NOMO-1 treated with DMSO at 0.1 percent for 48 hours (cell line): ENCODE measurements around the gene ATR.
"Not testable (repeated sequence)": the region's sequence is repeated elsewhere in the genome, so short reads cannot be mapped to it uniquely, and the experiment has no call there.

Experiments
- DNase-seq: peaks from one replicate; lab custom pipeline; 2025; ENCODE audit not compliant: unreplicated experiment; lab: John Stamatoyannopoulos, UW

The ATR gene

DNA sequence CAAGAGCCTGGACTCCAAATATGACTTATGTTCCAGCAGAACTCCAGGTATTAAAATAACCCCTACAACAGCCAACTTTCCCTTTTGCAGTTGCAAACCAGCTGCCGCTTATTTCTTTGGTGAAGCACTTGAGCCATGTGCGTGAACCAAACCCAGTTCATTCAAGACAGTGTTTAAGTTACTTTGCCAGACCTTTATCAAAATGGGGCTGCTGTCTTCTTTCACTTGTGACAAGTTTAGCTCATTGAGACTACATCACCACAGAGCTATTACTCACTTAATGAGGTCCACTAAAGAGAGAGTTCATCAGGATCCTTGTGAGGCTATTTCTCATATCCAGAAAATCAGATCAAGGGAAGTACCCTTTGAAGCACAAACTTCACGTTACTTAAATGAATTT is 128.3 kb downstream of the ATR start:
- no peak for DNase-seq

DNA sequence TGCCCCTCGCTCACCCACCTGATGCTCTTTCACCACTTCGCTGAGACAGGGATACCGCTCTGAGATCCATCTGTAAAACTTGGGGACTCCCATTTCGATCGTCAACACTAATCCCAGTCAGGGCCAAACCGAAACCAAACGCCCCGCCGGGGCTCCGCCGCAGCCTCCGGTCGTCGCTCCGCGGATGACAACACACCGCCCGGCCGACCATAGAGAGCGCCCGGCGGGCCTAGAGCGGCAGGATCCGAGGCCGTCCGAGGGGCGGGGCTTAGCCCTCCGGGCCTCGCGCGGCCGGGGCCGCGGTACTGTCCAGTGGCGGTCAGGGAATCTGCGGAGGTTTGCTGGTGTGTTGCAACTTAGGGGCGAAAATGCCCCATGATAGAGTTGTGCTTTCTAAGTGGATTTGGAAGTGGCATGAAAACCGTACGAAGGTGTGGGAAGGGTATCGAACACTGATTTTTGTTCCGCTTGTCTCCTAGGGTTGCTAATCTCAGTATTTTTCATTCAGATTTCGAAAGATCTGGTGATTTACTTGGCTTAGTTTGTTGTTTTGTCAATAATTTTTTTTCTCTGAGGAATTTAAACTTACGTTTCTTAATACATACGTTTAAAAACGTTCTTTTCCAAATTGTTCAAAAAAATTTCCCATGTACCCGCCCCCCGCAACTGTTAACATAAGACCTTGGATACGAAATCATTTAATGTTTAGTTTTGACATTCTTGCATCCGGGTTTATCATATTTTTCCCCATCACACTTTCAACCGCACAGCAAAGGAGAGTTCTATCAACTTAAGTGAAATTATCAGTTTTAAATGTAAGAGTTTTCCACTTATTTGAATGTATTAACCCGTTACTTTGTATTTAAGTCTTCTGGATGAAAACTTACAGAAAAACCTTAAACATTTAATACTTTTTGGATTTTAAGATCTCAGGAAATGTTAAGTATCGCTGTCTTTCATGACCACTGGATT is 130.4 kb downstream of the ATR start, which contains the start of gene XRN1:
XRN1 (minus strand) TSS at position 186 of the 972 bp plus-strand sequence; CDS start at position 93, 93 bp downstream.
- peak; percentile 90 for DNase-seq

DNA sequence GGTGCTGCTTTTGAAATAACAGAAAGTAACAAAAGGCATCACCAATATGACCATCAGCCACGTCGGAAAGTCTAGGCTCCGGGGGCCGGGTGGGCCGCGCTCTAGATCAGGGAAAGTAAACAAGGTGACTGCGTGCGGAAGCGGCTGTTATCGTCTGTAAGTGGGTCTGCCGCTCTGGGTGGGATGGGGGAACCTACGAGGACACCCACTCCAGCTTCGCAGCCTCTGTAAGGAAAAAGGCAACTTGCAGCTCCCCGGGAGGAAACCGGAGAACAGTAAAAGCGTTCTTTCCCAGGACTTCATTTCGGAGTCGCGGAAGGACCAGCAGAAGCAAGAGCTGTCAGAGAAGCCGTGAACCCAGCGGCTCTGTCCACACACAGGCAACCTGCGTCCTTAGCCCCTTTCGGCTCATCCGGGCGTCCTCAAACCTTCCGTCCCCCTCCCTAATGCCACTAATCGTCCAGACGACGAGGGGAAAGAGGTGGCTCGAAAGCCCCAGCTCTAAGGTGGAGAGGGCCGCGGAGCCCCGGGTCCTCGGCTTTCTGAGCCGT is 131.2 kb downstream of the ATR start:
- DNase-seq, result peak; percentile 51

DNA sequence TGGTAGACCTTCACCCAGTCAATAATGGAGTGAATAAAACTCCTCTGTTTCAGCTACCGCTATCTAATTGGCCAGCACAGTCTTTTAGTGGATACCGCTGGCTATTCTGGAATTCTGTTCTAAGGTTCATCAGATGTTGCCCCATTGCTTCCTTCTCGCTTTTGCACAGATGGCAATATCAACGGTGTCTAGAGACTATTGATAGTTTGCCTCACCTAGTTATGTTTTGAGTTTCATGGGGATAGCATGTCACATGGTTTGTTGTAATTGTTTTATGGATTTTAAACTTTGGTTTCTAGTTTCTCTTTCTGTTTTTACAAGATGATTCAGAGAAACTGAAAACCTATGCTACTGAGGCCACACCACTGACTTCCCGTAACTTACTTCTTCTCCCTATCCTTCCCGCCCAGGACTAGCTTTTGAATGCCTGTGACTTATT is 132.7 kb downstream of the ATR start:
- DNase-seq, result peak; percentile 56

DNA sequence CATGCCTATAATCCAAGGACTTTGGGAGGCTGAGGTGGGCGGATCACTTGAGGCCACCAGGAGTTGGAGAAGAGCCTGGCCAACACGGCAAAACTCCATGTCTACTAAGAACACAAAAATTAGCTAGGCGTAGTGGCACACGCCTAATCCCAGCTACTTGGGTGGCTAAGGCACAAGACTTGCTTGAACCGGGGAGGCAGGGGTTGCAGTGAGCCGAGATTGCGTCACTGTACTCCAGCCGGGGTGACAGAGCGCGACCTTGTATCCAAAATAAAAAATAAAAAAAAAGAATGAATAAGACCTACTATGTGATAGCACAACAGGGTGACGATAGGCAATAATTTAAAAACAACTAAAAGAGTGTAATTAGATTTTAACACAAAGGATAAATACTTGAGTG is 134.2 kb downstream of the ATR start:
- DNase-seq, result no peak

DNA sequence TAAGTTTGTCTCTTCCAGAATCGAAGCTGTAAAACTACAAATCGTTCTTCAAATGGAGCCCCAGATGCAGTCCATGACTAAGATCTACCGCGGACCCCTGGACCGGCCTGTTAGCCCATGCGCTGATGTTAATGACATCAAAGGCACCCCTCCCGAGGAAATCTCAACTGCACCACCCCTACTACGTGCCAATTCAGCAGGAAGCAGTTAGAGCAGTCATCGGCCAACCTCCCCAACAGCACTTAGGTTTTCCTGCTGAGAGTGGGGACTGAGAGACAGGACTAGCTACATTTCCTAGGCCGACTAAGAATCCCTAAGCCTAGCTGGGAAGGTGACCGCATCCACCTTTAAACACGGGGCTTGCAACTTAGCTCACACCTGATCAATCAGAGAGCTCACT is 135.5 kb downstream of the ATR start:
- not testable (repeated sequence) for DNase-seq

DNA sequence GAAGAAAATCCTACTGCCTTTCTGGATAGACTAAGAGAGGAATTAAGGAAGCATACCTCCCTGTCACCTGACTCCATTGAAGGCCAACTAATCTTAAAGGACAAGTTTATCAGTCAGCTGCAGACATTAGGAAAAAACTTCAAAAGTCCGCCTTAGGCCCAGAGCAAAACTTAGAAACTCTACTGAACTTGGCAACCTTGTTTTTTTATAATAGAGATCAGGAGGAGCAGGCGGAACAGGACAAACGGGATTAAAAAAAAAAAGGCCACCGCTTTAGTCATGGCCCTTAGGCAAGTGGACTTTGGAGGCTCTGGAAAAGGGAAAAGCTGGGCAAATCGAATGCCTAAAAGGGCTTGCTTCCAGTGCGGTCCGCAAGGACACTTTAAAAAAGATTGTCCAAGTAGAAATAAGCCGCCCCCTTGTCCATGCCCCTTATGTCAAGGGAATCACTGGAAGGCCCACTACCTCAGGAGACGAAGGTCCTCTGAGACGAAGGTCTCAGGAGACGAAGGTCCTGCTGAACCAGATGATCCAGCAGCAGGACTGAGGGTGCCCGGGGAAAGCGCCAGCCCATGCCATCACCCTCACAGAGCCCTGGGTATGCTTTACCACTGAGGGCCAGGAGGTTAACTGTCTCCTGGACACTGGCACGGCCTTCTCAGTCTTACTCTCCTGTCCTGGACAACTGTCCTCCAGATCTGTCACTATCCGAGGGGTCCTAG is 138.9 kb downstream of the ATR start:
- not testable (repeated sequence) for DNase-seq

DNA sequence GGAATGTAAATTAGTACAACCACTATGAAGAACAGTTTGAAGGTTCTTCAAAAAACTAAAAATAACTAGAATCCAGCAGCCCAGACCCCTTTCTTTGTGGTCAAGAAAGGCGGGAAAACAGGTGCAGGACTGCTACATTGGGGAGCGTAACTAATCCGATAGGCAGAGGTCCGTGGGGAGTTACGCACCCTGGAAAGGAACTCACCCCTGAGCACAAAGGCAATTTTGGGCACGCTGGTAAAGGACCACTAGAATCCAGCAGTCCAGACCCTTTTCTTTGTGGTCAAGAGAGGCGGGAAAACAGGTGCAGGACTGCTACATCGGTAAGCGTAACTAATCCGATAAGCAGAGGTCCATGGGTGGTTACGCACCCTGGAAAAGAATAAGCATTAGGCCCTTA is 140.4 kb downstream of the ATR start:
- not testable (repeated sequence) for DNase-seq

DNA sequence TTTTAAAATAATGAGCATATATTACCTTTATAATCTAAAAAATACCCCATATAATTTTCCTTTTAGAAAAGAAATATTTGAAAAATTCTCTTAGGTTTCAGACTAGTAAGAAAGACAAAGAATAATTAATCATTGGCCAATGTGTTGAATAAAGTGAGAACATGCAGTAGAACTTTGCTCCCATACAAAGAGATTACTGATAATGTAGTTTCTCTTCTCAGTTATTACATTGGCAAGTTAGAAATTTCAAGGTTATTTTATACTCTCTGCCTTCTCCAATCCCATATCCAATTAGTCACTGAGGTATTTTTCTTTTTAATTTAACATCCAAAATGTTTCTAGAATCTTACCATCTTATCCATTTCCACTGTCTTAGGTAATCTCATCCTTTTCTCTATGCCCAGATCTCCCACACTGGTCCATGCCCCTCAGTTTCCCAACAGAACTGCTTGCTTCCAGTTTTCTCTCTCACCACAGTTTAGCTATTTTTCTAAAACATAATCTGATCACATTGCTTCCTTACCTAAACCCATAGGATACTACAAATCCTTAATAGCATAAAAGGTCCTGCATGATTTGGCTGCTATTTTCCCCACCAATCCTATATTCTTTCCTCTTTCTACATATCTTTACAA is 141.5 kb downstream of the ATR start:
- DNase-seq, result no peak

DNA sequence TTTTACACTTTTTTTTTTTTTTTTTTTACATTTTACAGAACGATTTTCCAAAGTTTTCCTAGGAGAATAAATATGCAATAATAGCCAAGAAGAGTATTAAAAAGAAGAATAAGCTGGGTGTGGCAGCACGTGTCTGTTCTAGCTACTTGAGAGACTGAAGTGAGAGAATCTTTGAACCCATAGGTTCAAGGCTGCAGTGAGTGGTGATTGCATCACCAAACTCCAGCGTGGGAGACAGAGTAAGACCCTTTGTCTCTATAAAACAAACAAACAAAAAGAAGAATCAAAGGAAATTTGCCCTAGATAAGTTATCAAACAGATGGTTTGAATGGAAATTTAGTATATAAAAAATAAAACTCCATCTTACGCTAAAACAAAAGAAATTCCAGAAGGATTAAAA is 144.0 kb downstream of the ATR start:
- DNase-seq, result no peak

DNA sequence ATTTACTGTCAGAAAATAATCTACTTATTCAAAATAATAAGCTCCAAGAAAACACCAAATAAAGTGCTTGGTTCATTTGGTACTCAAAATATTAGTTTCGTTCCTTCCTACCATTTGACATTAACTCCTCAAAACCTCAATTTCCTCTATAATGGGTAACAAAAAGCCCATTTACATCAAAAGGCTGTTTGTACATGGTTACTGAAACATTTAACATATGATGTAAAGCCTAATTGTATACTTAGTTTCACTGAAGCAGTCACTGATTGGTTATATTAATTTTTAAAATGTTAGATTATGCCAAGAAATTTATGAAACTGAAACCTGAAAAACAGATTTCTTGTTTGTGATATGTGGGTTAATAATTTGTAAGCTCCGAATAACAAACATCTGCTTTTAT is 145.4 kb downstream of the ATR start:
- DNase-seq, result no peak

DNA sequence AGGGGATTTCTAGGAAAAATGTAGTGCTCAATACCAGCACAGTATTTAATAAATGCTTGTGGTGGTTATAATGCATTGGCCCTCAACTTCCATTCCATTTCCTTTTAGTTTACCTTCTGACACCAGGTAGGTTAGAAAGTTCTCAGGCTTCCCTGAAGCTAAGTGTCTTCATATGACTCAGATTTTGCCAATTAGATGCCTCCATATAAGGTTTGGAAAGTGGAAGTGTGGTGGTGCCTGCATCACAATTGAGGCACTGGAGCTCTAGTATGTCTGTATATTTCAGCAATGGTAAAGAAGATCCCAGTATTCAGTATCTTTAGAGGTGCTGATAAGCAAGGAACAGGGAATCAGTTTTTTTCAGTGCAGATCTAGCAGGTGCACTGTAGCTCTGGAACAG is 149.0 kb downstream of the ATR start:
- no peak for DNase-seq

DNA sequence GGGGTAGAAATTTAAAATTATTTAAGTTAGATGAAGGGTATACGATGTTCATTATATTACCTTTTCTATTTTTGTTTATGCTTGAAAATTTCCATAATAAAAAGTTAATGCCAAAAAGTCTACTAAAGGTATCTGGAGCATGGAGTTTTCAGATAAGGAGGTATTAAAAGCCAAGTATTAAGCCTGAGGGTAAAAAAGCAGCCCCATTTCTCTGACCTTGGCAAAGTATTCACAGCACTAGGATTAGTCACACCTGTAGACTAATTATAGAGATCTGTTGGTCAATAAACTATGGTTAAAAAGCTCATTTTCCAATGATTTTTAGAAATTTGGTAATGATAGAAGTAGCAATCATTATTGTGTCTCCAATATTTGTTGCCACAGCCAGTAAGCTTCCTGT is 153.8 kb downstream of the ATR start:
- no peak for DNase-seq

DNA sequence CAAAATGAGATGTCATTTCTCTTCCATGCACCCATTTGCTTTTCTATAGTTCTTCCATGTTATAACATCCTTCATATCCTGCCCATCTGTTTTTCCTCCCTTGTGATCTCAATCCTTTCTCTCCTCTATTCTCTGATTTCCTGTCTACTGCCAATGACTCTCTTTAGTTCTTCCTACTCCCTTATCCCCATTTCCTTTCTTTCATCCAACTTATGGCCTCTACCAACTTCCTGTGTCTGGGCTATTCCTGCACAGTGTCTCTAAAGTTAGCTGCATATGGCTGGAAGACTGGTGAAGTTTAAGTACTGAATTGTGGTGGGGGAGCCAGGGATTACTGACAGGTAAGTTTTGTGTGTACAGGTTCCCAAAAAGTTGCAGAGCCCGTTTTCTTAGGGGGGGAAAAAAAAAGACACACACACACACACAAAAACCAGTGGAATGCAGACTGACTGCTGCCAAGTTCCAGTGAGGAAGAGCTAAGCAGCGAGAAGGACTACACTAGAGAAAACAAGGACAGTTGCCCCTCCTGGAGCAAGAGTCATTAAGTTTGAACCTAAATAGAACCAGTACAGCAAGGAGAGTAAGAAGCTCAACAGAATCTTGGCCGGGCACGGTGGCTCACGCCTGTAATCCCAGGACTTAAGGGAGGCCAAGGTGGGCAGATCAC is 159.5 kb downstream of the ATR start:
- DNase-seq, result no peak

DNA sequence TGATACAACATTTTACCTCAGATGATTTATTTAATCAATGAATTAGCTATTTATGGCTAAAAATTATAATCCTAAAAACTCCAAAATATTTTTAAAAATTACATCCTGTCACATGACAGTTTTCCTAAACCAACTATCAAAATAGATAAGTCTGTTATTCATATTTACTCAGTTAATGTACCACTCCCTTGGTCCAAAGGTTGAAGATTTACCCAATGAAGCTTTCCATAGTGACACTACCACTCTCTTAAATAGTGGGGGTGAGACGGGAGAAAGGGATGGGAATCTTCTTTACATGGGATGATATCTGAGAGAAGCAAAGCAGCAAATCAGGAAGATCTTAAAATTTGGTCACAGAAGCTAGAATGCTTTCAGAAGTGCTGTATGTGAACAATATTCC is 161.2 kb downstream of the ATR start:
- no peak for DNase-seq

DNA sequence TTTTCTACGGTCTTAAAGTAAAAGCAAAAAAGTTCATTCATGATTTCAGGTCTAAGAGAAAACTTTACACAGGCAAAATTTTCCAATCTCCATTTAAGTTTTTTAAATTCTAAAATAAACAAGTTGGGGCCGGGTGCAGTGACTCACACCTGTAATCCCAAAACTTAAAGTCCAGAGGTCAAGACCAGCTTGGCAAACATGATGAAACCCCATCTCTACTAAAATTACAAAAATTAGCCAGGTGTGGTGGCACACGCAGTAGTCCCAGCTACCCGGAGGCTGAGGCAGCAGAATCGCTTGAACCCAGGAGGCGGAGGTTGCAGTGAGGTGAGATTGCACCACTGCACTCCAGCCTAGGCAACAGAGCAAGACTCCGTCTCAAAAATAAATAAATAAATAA is 178.0 kb downstream of the ATR start:
- DNase-seq, result not testable (repeated sequence)
